DMS53 treated with DMSO at 0.1 percent for 48 hours (cell line): ENCODE results near the gene PPIA.
"Not testable (repeated sequence)": the region's sequence is repeated elsewhere in the genome, so short reads cannot be mapped to it uniquely, and the experiment has no call there.

ENCODE experiments used
- DNase-seq: peaks from one replicate; lab custom pipeline; 2025; ENCODE audit not compliant: unreplicated experiment; lab: John Stamatoyannopoulos, UW

Gene PPIA

DNA sequence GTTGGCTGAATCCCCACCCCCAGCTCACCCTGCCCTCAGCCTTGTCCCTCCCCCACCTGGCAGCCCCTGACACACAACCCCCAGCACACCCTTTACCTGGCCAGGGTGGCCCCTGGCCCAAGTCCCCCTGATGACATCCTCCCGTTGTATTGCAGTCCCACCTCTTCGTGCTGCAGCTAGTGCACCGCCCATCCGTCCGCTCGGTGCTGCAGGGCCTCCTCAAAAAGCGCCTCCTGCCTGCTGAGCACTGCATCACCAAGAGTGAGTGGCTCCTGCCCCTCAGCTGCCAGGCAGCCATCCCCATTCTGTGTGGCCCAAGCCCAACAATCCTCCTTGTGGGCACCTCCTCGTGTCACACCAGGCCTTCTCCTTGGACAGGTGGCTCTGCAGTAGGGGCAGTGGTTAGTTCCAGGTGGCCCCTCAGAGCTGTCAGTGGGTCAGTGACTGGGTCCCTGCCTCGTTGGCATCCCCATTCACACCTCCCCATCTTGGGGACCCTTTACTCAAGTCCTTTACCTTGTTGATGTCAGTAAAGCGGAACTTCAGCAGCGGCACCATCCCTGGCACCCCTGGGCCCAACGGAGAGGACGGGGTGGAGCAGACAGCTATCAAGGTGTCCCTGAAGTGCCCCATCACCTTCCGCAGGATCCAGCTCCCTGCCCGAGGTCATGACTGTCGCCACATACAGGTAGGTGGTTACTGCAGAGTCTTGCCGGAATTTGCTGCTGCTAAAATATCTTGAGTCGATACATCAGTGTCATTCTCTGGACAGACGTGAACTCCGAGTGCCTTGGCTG lies 33.6 kb upstream of the PPIA start:
- DNase-seq = no peak

- DNase-seq = no peak
Observed at GRCh38 chr7:44764081-44764480, 32.4 kb upstream of the PPIA start.

DNA sequence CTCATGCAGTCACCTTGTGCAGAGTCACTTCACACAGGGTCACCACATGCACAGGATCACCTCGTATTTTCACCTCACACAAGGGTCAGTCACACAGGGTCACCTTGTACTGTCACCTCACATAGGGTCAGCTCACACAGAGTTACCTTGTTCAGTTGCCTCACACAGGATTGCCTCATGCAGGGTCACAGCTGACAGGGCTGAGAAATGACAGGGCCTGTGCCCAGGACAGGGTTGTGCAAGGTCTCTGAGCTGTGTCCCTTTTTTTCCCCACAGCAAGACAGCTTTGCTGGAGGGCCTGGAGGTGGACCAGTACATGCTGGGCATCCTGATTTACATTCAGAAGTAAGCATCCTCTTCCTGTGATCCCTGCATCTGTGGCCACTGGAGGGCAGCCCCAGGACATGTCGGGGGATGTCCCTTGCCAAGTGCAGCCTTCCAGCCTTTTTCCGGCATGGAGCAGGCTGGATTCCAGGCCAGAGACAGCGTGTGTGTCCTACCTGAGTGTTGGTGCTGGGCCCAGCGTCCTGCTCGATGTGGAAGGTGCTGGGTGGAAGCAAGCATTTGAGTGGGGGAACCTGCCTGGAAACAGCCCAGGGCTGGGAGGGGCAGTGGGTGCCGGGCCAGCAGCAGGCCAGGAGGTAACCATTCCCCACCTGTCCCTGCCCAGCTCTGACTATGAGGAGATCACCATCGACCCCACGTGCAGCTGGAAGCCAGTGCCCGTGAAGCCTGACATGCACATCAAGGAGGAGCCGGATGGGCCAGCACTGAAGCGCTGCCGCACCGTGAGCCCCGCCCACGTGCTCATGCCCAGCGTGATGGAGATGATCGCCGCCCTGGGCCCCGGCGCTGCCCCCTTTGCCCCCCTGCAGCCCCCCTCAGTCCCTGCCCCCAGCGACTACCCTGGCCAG lies 31.6 kb upstream of the PPIA start:
- no peak for DNase-seq

DNA sequence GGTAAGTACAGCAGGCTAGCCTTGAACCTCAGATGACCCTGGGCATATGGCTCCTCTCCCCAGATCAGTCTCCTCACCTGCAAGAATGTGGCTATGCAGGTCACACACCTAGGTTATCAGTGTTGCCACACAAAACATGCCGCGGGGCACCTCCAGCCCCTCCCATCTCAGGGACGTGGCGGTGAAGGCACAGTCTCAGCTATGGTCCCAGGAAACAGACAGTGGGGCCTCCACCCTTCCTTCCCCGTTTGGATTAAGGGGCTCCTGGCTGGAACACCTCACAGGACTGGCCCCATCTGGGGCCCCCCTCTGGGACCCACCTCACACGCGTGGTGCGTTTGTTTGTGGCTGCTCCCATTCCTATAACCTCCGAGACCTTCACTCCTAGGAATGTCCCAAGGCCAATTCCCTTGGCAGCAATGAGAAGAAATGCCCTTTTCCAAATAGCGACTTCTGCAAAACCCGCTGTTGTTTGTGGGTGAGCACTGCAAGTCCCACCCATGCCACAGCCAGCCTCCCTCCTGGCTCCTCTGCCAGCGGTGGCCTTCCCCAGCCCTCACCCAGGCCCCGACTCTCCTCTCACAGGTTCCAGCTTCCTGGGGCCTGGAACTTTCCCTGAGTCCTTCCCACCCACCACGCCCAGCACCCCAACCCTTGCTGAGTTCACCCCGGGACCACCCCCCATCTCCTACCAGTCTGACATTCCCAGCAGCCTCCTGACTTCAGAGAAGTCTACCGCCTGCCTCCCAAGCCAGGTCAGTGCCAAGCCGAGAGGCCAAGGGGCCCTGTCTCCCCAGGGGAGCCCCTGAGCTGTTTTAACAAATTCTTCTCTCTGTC lies 30.7 kb upstream of the PPIA start:
- no peak for DNase-seq

DNA sequence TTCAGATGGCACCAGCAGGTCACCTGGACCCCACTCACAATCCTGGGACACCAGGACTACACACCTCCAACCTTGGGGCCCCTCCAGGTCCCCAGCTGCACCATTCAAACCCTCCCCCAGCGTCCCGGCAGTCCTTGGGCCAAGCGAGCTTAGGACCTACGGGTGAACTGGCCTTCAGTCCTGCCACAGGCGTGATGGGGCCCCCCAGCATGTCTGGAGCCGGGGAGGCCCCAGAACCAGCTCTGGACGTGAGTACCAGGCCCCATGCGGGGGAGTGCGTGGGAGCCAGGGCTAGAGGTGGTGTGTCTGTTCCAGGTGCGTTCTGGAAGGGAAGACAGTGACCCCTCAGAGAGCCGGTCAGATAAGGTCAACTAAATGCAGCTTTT lies 30.1 kb upstream of the PPIA start:
- DNase-seq = no peak

- no peak for DNase-seq
Observed at GRCh38 chr7:44767134-44767911, 29.2 kb upstream of the PPIA start.

- no peak for DNase-seq
Observed at GRCh38 chr7:44767912-44768627, 28.4 kb upstream of the PPIA start.

DNA sequence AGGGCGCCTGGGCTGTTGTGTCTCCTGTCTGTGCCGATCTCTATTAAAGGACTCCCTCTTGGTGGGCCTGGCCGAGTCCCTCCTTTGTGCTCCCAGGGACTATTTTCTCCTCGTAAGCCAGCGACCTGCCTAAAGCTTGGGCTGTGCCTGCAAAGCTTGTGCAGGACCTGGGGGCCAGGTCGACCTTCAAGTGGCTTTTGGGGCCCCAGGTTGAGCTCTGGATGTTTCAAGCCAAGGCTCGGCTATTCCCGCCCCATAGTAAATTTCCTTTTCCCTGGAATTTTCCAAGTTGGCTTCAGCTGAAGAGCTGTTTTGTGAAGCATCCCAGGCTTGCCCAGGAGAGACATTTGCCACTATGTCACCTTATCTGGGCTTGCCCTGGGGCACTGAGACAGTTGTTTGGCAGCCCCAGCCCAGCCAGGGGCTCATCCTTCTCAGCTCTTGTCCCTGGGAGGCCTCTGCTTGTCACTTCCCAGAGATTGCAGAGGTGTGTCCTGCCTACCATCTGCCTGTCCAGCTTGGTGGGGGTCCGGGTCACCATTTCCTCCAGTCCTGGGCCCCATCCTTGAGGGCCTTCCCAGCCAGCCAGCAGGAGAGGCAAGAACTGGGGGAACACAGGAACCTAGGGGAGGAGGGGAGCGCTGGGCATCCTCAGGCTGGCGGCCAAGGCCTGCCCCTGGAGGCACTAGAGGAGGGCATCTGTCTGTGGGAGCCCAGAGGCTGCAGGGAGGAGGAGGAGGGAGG lies 27.7 kb upstream of the PPIA start:
- DNase-seq = no peak

- no peak for DNase-seq
Observed at GRCh38 chr7:44769376-44769775, 27.1 kb upstream of the PPIA start.

DNA sequence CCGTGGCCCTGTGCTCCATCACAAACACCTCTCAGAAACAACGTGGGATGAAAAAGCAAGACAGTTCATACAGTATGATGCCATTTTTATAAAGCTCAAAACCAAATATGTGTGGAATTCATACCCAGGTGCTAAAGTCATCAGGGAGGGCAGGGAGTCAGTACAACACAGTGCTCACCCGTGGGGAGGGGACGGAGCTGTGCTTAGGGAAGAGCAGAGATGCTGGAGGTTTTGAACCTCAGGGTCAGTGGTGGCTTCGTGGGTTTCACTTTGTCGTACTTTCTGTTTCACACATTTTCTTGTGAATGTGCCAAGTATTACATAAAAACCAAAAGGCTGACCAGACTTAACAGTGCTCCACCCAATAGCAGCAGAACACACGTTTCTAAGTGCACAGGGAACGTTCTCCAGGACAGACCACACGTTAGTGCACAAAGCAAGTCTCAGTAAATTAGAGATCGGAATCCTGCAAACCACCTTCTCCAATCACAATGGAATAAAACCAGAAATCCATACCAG lies 26.6 kb upstream of the PPIA start:
- no peak for DNase-seq

DNA sequence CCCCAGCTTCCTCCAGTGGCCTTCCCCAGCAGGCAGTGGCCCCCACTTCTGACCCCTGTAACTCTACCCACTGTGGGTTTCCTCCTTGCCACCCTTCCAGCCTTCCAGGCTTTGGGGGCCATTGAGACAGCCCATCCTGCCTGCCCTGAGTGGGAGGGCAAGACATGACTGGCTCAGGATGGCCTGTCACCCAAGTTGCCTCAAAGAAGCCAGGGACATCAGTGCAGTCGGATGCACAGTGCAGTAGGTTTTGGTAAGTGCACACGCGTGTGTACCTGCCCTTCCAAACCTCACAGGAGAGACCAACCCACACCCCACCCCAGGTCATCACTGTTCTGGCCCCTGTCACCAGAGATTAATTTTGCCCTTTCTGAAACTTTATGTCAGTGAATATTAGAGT lies 25.1 kb upstream of the PPIA start:
- DNase-seq = no peak

DNA sequence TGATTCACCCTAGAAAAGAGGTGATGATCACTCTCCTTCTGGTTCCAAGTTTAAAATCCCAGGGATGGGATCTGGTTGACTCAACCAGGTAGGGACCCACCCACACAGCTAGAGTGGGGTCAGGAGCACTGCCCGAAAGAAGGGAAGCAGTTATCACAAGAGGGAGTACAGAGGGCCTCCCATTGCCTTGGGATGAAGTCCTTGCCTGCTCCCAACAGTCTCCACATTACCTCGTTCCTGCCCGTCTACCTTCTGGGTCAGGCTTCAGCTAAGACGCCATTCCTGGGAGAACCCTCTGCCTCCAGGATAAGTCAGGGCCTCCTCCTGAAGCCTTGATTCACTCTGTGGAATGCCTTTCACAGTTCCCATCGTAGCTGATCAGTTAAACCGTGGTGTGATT lies 24.0 kb upstream of the PPIA start:
- no peak for DNase-seq

GRCh38 chr7:44772867-44773266 lies 23.6 kb upstream of the PPIA start:
- DNase-seq = no peak

- not testable (repeated sequence) for DNase-seq
Observed at GRCh38 chr7:44774486-44774885, 22.0 kb upstream of the PPIA start.

DNA sequence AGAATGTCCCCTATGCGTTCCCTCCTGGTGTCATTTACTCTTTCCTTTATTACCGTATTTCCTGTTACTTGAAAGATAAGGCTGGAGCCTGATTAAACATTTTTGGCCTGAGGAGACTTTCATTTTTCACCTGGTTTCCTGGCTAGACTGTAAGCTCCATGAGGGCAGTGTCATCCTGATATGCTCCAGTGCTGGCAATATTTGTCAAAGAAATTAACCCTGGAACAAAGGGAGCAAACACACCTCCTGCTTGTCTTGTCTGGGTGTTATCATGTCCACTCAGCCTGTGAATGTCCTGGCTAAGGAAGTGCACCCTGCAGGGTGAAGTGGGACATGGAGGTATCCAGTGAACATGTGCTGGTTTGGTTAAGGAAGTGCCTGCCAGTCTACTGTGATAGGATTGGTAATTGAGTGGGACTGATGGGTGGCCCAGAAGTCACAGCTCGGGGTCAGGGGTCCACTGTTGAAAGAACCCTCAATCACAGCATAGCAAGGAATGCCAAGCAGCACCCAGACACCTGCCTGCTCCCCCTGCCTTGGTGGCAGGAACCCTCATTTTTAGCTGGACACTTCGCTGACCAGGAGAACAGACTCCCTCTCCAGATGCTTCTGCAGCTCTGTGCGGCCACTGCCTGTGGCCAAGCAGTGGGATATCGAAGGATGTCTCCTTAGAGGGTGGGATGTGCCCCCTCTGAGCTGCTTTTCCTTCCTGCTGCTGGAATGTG lies 20.9 kb upstream of the PPIA start:
- DNase-seq = no peak

DNA sequence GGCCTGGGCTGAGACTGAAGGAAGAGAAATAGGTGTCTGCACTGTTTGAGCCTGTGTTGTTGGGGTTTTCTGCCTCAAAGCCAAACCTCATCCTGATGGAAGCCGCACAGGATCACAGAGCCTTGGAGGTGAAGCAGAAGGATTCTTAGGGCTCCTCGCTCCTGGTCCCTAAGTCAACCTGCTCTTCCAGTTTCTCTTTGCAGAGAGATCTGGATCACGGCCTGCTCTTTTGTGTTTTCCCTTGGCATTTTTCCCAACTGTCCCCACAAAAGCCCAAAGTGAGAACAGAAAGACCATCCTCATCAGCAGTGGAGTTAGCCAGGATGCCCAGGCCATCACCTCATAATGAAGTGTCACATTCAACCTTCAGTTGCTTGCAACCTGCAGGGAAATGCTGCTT lies 20.3 kb upstream of the PPIA start:
- no peak for DNase-seq

DNA sequence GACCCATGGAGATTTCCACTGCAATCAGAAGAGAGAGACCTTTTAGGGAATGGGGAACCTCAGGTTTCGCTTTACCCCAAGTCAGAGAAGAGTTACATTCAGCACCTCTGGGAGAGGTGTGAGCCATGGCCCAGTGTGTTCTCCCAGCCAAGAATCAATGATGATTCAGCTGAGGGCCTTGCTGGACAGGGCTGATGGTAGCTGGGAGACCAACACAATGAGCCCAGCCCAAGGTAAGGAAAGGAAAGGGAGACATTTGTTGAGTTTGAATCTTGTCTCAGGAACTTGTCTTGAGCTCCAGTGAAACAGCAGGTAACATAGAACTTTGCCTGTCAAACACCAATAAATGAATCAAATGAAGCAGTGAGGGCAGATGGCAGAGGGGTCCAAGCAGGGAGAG lies 14.0 kb upstream of the PPIA start:
- no peak for DNase-seq

DNA sequence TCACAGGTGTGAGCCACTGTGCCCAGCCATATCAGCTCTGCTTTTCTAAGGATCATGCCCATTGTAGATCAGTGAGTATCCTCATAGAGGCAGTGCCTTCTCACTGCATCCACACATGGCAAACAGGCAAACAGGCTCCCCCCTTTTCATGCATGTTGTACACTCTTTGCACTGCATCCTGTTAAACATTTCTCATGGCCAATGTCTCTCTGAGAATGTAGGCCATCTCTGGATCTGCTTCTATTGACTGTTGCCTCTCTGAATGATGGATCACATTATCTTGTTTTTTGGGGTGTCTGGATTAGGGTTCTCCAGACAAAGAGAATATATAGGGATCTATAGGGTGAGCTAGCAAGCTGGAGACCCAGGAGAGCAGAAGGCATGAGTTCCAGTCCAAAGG lies 13.1 kb upstream of the PPIA start:
- no peak for DNase-seq
